SK-N-SH (cell line): ENCODE data around the gene RAPGEF1.

Source experiments
- MAX ChIP-seq: IDR thresholded peaks from 2 replicates; pipeline ENCODE4 v1.4.0; 2012; ENCODE audit warnings: low read depth
- POLR2AphosphoS5 ChIP-seq: IDR thresholded peaks from 2 replicates; pipeline ENCODE4 v1.6.1; 2012; ENCODE audit warnings: low read depth, low read length
- RAD21 ChIP-seq: IDR thresholded peaks from 2 replicates; pipeline ENCODE4 v1.6.1; 2012; ENCODE audit warnings: mild to moderate bottlenecking, low read length
- SMC3 ChIP-seq: IDR thresholded peaks from 2 replicates; pipeline ENCODE4 v1.6.1; 2012; ENCODE audit warnings: low read depth, low read length, improper control_type of control experiment
- USF2 ChIP-seq: fragments of 150-350 bp; IDR thresholded peaks from 2 replicates; pipeline ENCODE4 v1.6.1; 2017; ENCODE audit warnings: antibody characterized with exemption, low read length, low read depth, borderline replicate concordance
- TF ChIP-seq, protein P1 (sequence below): fragments of 200-600 bp; sonication (generic); IDR thresholded peaks from 2 replicates; pipeline ENCODE4 v1.6.1; 2017; ENCODE audit warnings: antibody characterized with exemption, mild to moderate bottlenecking, moderate library complexity

- TF ChIP-seq USF2 (no peak), RAD21 (no peak), SMC3 (no peak), MAX (no peak), POLR2AphosphoS5 (no peak)
- TF ChIP-seq, protein P1, sequence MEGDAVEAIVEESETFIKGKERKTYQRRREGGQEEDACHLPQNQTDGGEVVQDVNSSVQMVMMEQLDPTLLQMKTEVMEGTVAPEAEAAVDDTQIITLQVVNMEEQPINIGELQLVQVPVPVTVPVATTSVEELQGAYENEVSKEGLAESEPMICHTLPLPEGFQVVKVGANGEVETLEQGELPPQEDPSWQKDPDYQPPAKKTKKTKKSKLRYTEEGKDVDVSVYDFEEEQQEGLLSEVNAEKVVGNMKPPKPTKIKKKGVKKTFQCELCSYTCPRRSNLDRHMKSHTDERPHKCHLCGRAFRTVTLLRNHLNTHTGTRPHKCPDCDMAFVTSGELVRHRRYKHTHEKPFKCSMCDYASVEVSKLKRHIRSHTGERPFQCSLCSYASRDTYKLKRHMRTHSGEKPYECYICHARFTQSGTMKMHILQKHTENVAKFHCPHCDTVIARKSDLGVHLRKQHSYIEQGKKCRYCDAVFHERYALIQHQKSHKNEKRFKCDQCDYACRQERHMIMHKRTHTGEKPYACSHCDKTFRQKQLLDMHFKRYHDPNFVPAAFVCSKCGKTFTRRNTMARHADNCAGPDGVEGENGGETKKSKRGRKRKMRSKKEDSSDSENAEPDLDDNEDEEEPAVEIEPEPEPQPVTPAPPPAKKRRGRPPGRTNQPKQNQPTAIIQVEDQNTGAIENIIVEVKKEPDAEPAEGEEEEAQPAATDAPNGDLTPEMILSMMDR: no peak
These were observed 41.3 kb downstream of the RAPGEF1 start for GRCh38 chr9:131698618-131698985.
